ENCODE measurements around the gene POLD1.
"Not testable (repeated sequence)": the region's sequence is repeated elsewhere in the genome, so short reads cannot be mapped to it uniquely, and the experiment has no call there.

GRCh38 chr19:50390952-50391351 lies 6.8 kb downstream of the POLD1 start:
- TF ChIP-seq POLR2A, CTCF (IDR thresholded peaks at IDR 0.05): not testable (repeated sequence)

All from stomach (tissue), 4 donors.